Measurements from ENCODE around the gene MAPRE3.

GRCh38 chr2:26934985-26935384, 35.5 kb upstream of the MAPRE3 start:
- TF ChIP-seq YY1 (IDR thresholded peaks at IDR 0.05; ENCODE audit: insufficient read depth, insufficient read length) (no peak), SUZ12 (IDR thresholded peaks at IDR 0.05; ENCODE audit: extremely low read depth, insufficient read depth, insufficient read length) (no peak), ZNF274 (IDR thresholded peaks at IDR 0.05; ENCODE audit: low read depth, low read length) (no peak)

All from NT2/D1 (cell line).